ENCODE data around the gene AK8.

DNA sequence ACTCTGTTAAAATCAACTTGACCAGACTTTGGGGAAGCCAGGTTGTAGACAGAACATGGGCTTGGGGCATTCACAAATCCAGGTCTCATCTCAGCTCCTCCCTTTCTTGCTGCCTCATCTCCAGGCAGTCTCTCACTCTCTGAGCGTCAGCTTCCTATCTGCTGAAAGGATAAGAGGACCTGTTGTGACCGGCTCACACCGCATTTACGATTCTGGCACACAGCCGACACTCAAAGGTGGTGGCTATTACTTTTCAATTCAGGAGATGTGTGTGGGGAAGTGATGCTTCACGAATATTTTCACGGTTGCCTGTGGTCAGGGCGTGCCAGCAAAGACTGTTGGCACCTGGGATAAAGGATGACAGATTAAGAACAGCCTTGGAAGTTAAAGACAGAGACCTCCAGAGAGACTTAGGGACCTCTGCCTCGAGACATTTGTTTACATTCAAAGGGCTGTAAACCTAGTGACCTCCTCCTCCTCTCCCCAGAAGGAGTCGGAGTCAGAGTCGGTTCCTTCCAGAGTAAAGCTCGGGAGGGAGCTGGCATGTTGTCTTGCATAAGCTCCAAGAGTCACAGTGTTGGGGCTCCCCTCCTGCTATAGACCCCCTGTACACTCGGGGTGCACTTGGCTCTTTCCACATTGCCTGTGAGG, 83.2 kb downstream of the AK8 start:
- TF ChIP-seq, protein P1, sequence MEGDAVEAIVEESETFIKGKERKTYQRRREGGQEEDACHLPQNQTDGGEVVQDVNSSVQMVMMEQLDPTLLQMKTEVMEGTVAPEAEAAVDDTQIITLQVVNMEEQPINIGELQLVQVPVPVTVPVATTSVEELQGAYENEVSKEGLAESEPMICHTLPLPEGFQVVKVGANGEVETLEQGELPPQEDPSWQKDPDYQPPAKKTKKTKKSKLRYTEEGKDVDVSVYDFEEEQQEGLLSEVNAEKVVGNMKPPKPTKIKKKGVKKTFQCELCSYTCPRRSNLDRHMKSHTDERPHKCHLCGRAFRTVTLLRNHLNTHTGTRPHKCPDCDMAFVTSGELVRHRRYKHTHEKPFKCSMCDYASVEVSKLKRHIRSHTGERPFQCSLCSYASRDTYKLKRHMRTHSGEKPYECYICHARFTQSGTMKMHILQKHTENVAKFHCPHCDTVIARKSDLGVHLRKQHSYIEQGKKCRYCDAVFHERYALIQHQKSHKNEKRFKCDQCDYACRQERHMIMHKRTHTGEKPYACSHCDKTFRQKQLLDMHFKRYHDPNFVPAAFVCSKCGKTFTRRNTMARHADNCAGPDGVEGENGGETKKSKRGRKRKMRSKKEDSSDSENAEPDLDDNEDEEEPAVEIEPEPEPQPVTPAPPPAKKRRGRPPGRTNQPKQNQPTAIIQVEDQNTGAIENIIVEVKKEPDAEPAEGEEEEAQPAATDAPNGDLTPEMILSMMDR (IDR thresholded peaks at IDR 0.05; ENCODE audit: low read length): no peak
- TF ChIP-seq EZH2 (IDR thresholded peaks at IDR 0.05; ENCODE audit: borderline replicate concordance, low read length): no peak

Measured in OCI-LY1 (cell line).